Pancreas (tissue), 10 donors: Measurements from ENCODE around the gene DMC1. TPM values are rescaled to one million over a fixed set of nuclear protein-coding genes. Genes with fewer than 3 reads are reported as not detected.
A peak's percentile ranks its signal among the peaks of the same experiment; 100 is the strongest.

ENCODE experiments used
- ATAC-seq, 4 donors: fragments of 200-7000 bp; cut with Tn5 transposase; one replicate each; pipeline versions ENCODE4 v1.8.0 to v1.9.1; 2020; ENCODE audit warnings: mild to moderate bottlenecking in 4 of 4, moderate library complexity in 4 of 4
- DNase-seq, 6 donors: peaks; one replicate each; pipeline ENCODE4 v3.0.0-alpha.2; 2020
- FAIRE-seq: peaks from 2 replicates; lab custom pipeline; 2012; peaks lifted over from hg19 to GRCh38; lab: Jason Lieb, UNC
- H3K27ac ChIP-seq, 4 donors: fragments of 200-600 bp; sonication (generic); 1 replicate in 3 of 4; 2 replicates in 1 of 4; pipeline versions ENCODE4 v1.5.0 to v1.8.0; 2020
- H3K27me3 ChIP-seq, 4 donors: fragments of 200-600 bp; one replicate each; pipeline ENCODE4 v1.8.0; 2021
- H3K36me3 ChIP-seq, 3 donors: fragments of 200-600 bp; sonication (generic) in 1 of 3; one replicate each; pipeline versions ENCODE4 v1.5.0 to v1.8.0; 2020 to 2021
- H3K4me1 ChIP-seq, 3 donors: fragments of 200-600 bp; one replicate each; pipeline ENCODE4 v1.8.0; 2021
- H3K4me3 ChIP-seq, 4 donors: fragments of 200-600 bp; sonication (generic) in 2 of 4; one replicate each; pipeline versions ENCODE4 v1.5.0 to v1.8.0; 2020 to 2021
- H3K9me3 ChIP-seq, 4 donors: fragments of 200-600 bp; one replicate each; pipeline ENCODE4 v1.8.0; 2021
- WGBS, 2 donors: extraction: QIAGEN DNeasy Blood & Tissue Kit; methylation state at CpG; one replicate each; pipeline ENCODE4 v1.1.7; 2013; 5-methylcytosine and 5-hydroxymethylcytosine counted together
- intact Hi-C, 3 donors: fragments of 100-400 bp; cut with DNase I; formaldehyde crosslinking; loops; one replicate each; pipeline versions ENCODE4 v1.11.1 to v1.14.2; 2022
- polyA plus RNA-seq, 2 donors: library from polyadenylated mRNA; stranded (reverse); fragments of 200-250 nt; gene quantifications; one replicate each; pipeline ENCODE4 v1.2.3, GENCODE V29; 2013
- total RNA-seq, 6 donors: library from RNA; stranded (reverse); fragmentation: NEBNext Ultra II Directional in 4 of 6; extraction: Animal tissue kit (Norgen Biotek cat#: 25700) in 4 of 6; gene quantifications; one replicate each; pipeline versions ENCODE4 v1.2.1 to v1.2.4, GENCODE V29; 2021 to 2023
- TF ChIP-seq, protein P1 (sequence below), 4 donors: fragments of 200-600 bp; sonication (generic) in 3 of 4; IDR thresholded peaks; one replicate each; pipeline versions ENCODE4 v1.5.0 to v1.8.0; 2021; ENCODE audit warnings: antibody characterized with exemption in 4 of 4
- donor health status: healthy with polysubstance abuse.
- donor health status: DM: no; HTN: no; CAD: no; lungs with moderate emphysema.
- donor health status: DM: no; HTN: no; CAD: no.
- donor health status: control.
- donor health status: control.
- donor health status: Bipolar disorder and iron deficiency.
- donor health status: DM: yes; HTN: yes; CAD: no.
- donor health status: DM: no; HTN: no; CAD: no.
- donor health status: DM: no; HTN: no; CAD: no.
- donor health status: DM: yes; HTN: yes; CAD: no.

The DMC1 gene
- total and polyA plus RNA-seq, 8 donors = 0.14 to 0.28 (median 0.22) TPM; not detected in 4

DNA sequence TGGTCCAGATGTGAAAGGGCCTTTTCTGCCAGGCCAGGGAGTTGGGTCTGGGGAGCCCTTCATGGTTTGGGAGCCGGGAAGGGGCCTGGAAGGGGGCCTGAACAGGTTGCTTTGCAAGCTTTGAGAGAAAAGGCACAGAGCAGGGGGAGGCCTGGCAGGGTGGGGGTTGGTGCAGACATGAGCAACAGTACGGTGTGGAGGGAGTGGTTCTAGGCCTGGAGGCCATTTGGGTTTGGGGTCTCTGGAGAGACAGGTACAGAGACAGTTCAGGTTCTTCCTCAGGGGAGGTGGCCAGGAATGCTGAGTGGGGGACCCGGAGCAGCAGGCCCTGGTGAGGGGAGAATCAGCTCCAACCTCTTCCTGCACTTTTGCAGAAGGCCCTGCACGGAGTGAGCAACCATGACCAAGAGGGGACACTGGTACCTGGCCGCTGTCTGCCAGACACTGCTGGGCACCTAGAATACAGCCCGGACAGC lies 100.6 kb downstream of the DMC1 start:
- Histone ChIP-seq H3K27me3 (no peaks in the 10 kb centered on the region), H3K36me3 (no peaks in the 10 kb centered on the region), H3K9me3 (no peaks in the 10 kb centered on the region), H3K4me1 (peaks cover 0 to 3% (median 0%) of the 10 kb centered on the region in 3 donors), H3K27ac (no peak overlapping the region), H3K4me3 (peak overlapping the region in 1 of 4 donors; percentile 57)
- TF ChIP-seq, protein P1, sequence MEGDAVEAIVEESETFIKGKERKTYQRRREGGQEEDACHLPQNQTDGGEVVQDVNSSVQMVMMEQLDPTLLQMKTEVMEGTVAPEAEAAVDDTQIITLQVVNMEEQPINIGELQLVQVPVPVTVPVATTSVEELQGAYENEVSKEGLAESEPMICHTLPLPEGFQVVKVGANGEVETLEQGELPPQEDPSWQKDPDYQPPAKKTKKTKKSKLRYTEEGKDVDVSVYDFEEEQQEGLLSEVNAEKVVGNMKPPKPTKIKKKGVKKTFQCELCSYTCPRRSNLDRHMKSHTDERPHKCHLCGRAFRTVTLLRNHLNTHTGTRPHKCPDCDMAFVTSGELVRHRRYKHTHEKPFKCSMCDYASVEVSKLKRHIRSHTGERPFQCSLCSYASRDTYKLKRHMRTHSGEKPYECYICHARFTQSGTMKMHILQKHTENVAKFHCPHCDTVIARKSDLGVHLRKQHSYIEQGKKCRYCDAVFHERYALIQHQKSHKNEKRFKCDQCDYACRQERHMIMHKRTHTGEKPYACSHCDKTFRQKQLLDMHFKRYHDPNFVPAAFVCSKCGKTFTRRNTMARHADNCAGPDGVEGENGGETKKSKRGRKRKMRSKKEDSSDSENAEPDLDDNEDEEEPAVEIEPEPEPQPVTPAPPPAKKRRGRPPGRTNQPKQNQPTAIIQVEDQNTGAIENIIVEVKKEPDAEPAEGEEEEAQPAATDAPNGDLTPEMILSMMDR (IDR thresholded peaks at IDR 0.05) = no peak
- intact Hi-C loops = no loop called here
- no peak for ATAC-seq
- WGBS, 2 donors = 95 to 98% methylated on average over 6 of the region's 6 CpGs
- no peak for FAIRE-seq
- DNase-seq = no peak

Other genes with a start within 250 kb of the DMC1 start
- gene KCNJ4, start 115.0 kb downstream of the DMC1 start, total RNA-seq = not detected
- gene KCNJ4, start 115.0 kb downstream of the DMC1 start, polyA plus RNA-seq = not detected
- 10 to 100 TPM in 2 of 6 donors, 1 to 10 TPM in 4; 4.7 to 14.6 (median 8.2) TPM for gene KDELR3, start 102.1 kb downstream of the DMC1 start, total RNA-seq
- gene KDELR3, start 102.1 kb downstream of the DMC1 start, polyA plus RNA-seq = 1 to 10 TPM; 2.9 to 4.9 TPM
- gene DDX17, start 63.9 kb downstream of the DMC1 start, total RNA-seq = 100 to 1,000 TPM; 167 to 331 (median 206) TPM
- gene DDX17, start 63.9 kb downstream of the DMC1 start, polyA plus RNA-seq = 100 to 1,000 TPM; 164 to 242 TPM
- 1 to 10 TPM in 2 of 6 donors, under 1 TPM in 4; 0.22 to 2.0 (median 0.59) TPM for gene FAM227A, start 86.2 kb upstream of the DMC1 start, total RNA-seq
- 1 to 10 TPM in 1 of 2 donors, under 1 TPM in 1; 0.77 to 1.4 TPM for gene FAM227A, start 86.2 kb upstream of the DMC1 start, polyA plus RNA-seq
- gene CBY1, start 86.5 kb upstream of the DMC1 start, total RNA-seq = 10 to 100 TPM; 15.3 to 22.9 (median 17.2) TPM
- 10 to 100 TPM; 36.3 to 37.1 TPM for gene CBY1, start 86.5 kb upstream of the DMC1 start, polyA plus RNA-seq
- 10 to 100 TPM; 21.2 to 35.8 (median 30.9) TPM for gene TOMM22, start 111.8 kb upstream of the DMC1 start, total RNA-seq
- gene TOMM22, start 111.8 kb upstream of the DMC1 start, polyA plus RNA-seq = 10 to 100 TPM; 11.6 to 18.6 TPM
- 10 to 100 TPM; 16.6 to 32.3 (median 22.2) TPM for gene JOSD1, start 130.8 kb upstream of the DMC1 start, total RNA-seq
- 10 to 100 TPM; 10.9 to 16.8 TPM for gene JOSD1, start 130.8 kb upstream of the DMC1 start, polyA plus RNA-seq
- 10 to 100 TPM; 20.2 to 35.4 (median 28.3) TPM for gene GTPBP1, start 135.8 kb upstream of the DMC1 start, total RNA-seq
- 10 to 100 TPM; 14.7 to 36.0 TPM for gene GTPBP1, start 135.8 kb upstream of the DMC1 start, polyA plus RNA-seq
- 10 to 100 TPM; 64.1 to 99.2 (median 84.9) TPM for gene SUN2, start 185.8 kb upstream of the DMC1 start, total RNA-seq
- gene SUN2, start 185.8 kb upstream of the DMC1 start, polyA plus RNA-seq = 10 to 100 TPM; 44.8 to 60.8 TPM
- gene DNAL4, start 224.0 kb upstream of the DMC1 start, total RNA-seq = 10 to 100 TPM in 4 of 6 donors, 1 to 10 TPM in 2; 7.7 to 13.9 (median 10.7) TPM
- gene DNAL4, start 224.0 kb upstream of the DMC1 start, polyA plus RNA-seq = 10 to 100 TPM; 12.2 to 16.2 TPM